PC-9 (cell line): ENCODE results near the gene HTT.

Source experiments
- CTCF ChIP-seq: fragments of 200-600 bp; sonication (generic); conservative IDR thresholded peaks from 2 replicates; pipeline ENCODE4 v1.6.1; 2017; ENCODE audit warnings: mixed run types, antibody characterized with exemption, mild to moderate bottlenecking, moderate library complexity
- EZH2 ChIP-seq: fragments of 200-600 bp; sonication (generic); IDR thresholded peaks from 2 replicates; pipeline ENCODE4 v1.8.0; 2017; ENCODE audit warnings: antibody characterized with exemption, low read depth

GRCh38 chr4:3251691-3252479 is 177.4 kb downstream of the HTT start:
- TF ChIP-seq CTCF (no peak), EZH2 (no peak)
